GM18526 (cell line): Measurements from ENCODE around the gene SLC25A15.

Experiments used
- POLR2A ChIP-seq: IDR thresholded peaks from 3 replicates; pipeline ENCODE4 v1.6.1; 2011; ENCODE audit not compliant: insufficient read length; ENCODE audit errors: extremely low read depth

Gene SLC25A15

DNA sequence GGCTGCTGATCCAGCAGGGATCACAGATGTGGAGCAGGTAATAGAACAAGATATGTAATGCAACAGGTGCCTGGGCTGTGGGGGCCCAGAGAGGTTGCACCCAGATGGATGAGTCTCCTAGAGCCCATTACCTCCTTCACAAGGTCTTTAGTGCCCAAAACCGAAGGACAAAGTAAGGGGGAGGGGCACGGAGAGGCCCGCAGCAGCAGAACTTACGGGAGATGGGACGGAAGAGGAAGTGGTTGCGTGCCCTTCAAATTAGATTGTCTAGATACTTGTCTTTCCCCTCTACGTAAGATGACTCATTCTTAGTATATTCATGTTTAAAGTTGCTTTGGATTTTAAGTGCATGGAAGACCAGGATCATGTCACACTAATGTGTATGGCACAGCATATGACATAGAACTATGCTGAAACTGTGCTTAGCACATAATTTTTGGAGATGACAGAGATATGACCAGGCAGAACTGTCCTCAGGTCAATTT lies 12.7 kb upstream of the SLC25A15 start:
- TF ChIP-seq POLR2A: no peak

- TF ChIP-seq POLR2A: no peak
Measured at GRCh38 chr13:40777166-40777808, 12.1 kb upstream of the SLC25A15 start.

GRCh38 chr13:40777809-40778175 lies 11.6 kb upstream of the SLC25A15 start:
- TF ChIP-seq POLR2A: no peak

- TF ChIP-seq POLR2A: no peak
Measured at GRCh38 chr13:40779049-40779448, 10.4 kb upstream of the SLC25A15 start.

DNA sequence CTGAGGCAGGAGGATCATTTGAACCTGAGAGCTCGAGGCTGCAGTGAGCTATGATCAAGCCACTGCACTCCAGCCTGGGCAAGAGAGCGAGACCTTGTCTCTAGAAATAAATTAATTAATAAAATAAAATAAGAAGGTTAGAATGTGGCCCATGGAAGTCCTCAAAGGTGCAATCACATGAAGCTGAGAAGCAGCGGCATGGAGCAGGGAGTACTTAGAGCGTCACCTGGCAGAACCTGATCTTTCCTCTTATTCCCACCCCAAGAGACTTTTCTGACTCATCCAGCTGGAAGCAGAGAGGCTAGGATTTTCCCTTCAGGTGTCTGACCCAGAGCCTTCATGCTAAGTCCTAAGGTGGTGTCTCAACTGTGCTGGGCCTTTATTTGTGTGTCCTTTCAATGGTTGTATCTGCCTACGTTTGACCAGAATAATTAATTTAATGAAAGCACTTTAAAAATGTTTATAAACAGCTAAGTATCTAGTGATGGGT lies 9.6 kb upstream of the SLC25A15 start:
- TF ChIP-seq POLR2A: no peak

DNA sequence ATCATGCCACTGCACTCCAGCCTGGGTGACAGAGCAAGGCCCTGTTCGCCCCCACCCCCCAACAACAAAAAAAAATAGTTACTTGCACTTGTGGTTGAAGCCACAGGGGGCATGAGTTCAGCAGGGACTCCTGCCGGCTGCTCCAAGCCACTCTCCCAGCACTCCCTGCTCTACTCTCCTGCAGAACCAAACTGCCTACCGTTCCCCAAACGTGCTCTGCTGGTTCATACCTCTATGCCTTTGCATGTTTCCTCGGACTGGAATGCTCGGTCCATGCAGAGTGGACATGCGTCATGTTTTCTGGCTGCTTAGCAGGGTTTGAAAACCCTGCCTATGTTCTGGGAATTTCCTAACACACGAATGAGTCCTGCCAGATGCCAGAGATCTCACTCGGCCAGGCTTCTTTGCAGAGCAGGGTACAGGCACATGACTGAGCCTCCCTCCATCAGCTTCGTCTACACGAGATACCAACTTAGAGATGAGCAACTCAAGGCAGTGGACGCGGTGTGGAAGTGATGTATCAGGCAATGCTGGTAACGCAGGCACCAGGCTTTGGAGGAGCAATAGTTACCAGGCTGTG lies 8.5 kb upstream of the SLC25A15 start:
- TF ChIP-seq POLR2A: no peak

DNA sequence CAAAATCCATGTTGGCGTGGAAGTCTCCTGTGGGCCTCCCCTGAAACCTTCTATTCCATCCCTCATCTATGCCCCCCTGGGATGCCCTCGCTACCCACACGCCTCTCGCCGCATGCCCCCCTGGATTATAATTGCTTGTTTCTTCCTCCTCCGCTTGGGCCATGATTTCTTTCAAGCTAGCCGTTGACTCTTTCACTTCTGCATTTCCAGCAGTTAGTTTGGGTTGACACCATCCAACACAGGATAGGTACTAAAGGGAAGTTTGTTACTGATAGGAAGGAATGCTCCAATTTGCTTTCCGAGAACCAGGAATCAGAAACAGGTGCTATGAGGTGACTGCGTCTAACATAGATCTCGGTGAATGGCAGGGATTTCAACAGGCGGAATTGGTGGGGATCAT lies 7.7 kb upstream of the SLC25A15 start:
- TF ChIP-seq POLR2A: no peak

GRCh38 chr13:40784540-40784939 lies 4.9 kb upstream of the SLC25A15 start:
- TF ChIP-seq POLR2A: no peak

GRCh38 chr13:40786568-40786996 lies 2.8 kb upstream of the SLC25A15 start:
- no peak for TF ChIP-seq POLR2A

DNA sequence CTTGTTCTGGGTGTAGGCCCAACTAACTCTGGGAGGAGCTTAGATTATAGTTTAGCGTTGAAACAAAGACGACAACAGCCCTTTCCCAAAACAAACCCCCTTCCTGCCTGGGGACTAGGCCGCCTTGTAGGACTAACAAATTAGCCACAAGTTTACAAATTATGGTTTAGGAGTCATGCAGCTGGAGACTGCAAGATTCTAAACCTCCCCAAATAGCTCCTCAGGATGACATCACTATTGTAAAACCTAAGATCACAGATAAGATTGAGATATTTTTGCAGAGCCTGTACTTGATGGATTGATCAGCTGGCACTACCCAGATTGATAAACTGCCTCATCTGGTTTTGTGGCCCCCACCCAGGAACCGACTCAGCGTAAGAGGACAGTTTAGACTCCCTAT lies 2.3 kb upstream of the SLC25A15 start:
- TF ChIP-seq POLR2A: no peak

GRCh38 chr13:40790154-40790616 lies 774 bp downstream of the SLC25A15 start:
- TF ChIP-seq POLR2A: no peak

DNA sequence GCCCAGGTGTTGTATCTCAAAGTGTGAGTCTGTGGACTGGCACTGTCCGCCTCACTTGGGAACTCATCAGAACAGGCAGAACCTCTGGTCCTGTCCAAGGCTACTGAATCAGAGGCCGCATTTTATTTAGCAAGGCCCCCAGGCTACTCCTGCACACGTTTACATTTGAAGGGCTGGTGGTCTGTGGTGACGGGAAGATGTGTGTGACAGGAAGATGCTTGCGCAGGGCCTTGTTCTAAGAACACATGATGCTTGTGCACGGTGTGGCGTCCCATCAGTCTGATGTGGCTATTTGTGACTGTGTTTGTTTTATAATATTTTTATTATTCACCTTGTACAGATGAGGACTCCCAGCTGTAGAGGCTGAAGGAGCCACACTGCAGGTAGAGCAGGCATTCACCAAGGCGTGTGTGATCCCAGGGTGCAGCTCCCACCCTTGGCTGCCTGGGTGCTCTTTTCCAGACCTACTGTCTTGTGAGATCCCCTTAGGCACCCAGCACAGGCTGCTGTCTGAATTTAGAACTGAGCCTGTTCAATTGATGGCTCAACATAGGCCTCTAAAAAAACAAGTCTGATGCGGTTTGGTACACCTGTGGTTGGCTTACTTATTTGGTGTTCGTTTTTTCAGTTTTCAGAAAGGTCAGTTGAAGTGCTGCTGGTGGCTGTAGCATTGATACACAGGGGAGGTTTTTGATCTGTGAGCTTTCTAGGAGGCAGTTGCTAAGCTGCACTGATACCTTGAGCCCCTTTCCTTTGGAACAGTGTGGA lies 3.1 kb downstream of the SLC25A15 start:
- no peak for TF ChIP-seq POLR2A

DNA sequence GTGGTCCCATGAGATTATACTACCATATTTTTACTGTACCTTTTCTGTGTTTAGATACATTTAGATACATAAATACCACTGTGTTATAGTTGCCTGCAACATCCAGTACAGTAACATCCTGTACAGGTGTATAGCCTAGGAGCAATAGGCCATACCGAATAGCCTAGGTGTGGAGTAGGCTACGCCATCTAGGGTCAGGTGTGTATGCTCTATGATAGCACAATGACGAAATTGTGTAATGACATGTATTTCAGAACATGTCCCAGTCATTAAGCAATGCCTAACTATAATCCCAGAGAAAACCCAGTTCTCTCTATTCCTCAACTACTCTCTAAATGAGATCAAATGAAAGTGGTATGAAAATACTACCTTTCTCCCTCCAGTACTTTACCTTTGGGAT lies 3.9 kb downstream of the SLC25A15 start:
- TF ChIP-seq POLR2A: no peak

GRCh38 chr13:40794414-40795368 lies 5.3 kb downstream of the SLC25A15 start:
- TF ChIP-seq POLR2A: no peak

GRCh38 chr13:40796649-40797048 lies 7.2 kb downstream of the SLC25A15 start:
- no peak for TF ChIP-seq POLR2A

DNA sequence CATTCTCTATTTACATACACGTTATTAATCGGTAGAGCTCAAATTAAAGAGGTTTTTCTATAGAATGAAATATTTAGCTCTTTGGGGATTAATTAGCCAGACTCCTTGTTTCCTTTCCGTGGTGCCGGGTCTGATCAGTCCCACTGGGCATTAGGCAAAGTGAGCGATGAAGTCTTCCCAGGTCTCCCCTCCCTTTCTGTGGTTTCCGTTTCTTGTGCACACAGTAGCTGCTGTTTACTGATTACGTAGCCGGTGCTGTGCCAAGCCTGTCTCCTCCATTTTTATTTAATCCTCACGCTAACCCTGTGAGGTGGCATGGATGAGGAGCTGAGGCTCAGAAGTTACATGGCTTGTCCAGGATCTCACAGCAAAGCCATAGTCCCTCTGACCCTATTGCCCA lies 9.0 kb downstream of the SLC25A15 start:
- no peak for TF ChIP-seq POLR2A

DNA sequence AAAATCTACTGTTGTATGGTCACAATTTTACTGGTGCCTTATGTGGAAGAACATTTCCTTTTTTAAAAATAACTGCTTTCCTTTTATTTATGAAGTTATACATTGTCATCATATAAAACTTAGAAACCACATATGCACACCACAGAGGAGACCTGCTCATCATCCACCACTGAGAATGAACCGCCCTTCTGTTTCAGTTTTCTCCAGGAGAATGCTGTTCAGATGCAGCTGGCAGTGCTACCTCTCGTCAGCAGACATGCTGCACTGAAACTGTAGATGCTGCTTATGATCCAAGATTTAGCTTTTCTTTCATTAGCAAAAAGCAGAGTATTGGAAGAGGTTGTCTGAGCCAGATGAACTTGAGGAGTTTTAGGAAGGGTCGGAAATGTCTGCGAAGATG lies 10.1 kb downstream of the SLC25A15 start:
- TF ChIP-seq POLR2A: no peak
